Measurements from ENCODE around the gene TGIF2.
"Not testable (repeated sequence)": the region's sequence is repeated elsewhere in the genome, so short reads cannot be mapped to it uniquely, and the experiment has no call there.

Gene TGIF2

GRCh38 chr20:36620917-36621316 lies 47.5 kb downstream of the TGIF2 start:
- no peak for DNase-seq

DNA sequence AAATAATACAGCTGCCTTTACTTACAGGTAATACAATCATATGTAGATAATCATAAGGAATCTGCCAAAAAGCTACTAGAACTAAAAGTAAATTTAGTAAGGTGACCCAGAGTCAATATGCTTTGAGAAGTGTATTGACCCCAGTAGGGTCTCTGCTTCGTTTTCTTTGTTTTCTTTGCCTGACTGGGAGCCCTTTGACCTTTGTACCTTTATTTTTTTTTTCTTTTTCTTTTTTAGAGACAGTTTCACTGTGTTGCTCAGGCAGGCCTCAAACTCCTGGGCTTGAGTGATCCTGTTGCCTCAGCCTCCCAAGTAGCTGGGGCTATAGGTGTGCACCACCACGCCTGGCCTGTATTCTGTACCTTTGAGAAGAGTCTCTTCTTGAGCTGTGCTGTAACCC lies 50.0 kb downstream of the TGIF2 start:
- DNase-seq = no peak

DNA sequence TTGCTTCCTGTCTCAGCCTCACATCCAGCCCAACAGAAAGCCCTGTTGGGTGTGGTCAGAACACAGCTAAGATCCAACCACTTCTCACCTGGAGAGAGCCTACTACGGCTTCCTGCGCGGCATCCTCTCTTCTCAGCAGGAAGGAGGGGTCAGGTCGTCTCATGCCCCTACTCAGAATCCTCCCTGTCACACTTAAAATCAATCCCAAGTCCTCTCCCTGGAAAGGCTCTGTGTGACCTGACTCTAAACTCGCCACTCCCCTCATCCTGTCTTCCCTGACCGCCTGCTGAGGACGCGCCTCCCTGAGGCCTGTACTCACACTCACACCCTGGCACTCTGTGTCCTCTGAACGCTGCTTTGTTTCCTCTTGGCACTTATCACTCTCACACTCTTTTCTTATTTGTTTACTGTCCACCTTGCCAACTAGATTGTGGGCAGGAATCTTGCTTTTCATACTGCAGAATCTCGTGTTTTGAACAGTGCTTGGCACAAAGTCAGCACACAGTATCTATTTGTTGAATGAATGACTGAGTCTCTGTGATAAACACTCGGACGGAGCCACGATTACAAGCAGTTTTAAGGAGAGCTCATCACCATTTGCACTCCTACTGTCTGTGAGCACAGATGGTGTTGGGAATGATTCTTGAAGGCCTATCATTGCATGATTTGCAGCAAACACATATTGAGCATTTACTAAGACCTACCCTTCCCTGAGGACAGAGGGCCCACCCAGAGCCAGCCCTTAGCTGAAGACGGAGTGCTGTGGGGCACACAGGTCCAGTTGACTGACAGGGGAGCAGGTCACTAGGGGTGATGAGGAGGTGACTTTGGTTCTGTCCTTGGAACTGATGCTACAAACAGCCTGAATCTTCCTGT lies 50.9 kb downstream of the TGIF2 start:
- no peak for DNase-seq

- no peak for DNase-seq
These were observed 51.5 kb downstream of the TGIF2 start for GRCh38 chr20:36624944-36625324.

DNA sequence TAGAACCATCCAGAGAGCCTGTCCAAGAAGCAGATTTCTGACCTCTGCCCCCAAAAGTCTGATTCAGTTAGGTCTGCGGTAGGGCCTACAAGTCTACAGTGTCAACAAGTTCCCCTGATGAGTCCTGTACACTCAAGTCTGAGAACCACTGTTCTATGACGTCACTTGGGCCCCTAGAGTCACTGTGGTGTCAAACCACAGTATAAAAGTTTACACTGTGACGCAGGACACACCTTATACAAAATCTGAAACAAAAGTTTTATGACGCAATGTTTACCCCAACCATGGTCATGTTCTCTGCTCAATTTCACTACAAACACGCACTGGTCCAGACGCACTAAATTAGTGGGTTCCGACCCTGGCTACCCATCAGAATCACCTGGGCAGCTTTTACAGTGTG lies 54.7 kb downstream of the TGIF2 start:
- DNase-seq = no peak

- no peak for DNase-seq
These were observed 56.6 kb downstream of the TGIF2 start for GRCh38 chr20:36629719-36630681.

GRCh38 chr20:36631646-36632045 lies 58.2 kb downstream of the TGIF2 start:
- DNase-seq = no peak

GRCh38 chr20:36632147-36632486 lies 58.7 kb downstream of the TGIF2 start:
- no peak for DNase-seq

DNA sequence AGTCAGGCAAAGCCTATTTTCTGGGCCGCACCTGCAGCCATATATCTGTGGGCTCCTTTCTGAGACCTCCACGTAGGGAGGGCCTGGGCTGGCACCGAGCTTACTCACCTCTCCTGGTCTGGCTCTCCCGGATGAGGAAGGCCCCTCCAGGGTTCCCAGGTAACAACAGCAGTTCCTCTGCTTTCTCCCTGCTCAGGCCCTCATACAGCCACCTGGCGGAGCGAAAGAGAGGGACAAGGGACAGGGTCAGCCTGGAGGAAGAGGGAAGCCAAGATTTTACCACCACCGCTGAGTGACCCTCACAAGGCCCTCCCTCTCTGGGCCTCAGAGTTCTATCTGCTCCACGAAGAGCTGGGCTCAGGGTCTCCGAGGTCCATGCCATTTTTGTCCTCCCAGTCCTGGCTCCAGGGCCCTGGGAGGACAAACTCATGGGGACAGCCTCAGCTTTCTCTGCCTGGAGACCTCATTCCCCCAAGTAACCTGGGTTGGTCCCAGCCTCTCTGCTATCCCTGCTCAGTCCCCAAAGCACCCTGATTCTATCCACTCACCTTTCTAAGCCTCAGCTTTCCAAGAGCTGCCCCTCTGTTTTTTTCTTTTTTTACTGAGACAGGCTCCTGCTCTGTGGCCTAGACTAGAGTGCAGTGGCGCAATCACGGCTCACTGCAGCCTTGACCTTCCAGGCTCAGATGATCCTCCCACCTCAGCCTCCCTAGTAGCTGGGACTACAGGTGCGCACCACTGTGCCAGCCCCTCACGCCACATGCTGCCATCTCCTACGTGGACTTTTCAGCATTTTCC lies 59.3 kb downstream of the TGIF2 start:
- no peak for DNase-seq

DNA sequence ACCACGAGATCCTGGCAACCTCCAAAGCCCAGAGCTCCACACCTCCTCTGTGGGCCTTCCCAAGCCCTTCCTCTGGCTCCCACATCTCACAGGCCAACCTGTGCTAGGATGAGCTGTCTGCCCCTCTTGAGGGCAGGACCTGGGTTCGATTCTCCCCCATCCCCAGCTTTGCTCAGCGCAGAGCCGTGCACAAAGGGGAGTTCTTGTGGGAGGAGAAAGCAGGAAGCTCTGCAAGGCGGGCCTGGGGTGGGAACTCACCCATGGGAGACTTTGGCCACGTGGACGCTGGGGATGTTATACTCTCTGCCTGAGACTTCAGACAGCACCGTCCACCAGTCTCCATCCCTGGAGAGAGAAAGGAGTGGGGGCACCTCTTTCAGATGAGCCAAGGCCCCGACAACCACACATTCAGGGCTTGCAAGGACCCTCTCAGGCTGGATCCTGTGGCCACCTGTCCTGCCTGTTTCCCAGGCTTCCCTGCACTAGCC lies 59.9 kb downstream of the TGIF2 start:
- no peak for DNase-seq

GRCh38 chr20:36634342-36634741 lies 60.9 kb downstream of the TGIF2 start:
- no peak for DNase-seq

DNA sequence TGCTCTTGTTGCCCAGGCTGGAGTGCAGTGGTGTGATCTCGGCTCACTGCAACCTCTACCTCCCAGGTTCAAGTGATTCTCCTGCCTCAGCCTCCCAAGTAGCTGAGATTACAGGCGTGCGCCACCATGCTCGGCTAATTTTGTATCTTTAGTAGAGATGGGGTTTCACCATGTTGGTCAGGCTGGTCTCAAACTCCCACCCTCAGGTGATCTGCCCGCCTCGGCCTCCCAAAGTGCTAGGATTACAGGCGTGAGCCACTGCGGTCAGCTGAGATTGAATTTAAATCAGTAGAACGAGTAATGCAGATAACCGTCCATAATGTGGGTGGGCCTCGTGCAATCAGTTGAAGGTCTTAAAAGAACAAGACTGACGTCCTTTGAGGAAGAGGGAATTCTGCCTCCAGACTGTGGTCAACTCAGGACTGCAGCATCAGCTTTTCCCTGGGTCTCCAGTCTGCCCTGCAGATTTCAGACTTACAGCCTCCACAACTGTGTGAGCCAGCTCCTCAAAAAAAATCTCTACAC lies 65.5 kb downstream of the TGIF2 start:
- not testable (repeated sequence) for DNase-seq

DNA sequence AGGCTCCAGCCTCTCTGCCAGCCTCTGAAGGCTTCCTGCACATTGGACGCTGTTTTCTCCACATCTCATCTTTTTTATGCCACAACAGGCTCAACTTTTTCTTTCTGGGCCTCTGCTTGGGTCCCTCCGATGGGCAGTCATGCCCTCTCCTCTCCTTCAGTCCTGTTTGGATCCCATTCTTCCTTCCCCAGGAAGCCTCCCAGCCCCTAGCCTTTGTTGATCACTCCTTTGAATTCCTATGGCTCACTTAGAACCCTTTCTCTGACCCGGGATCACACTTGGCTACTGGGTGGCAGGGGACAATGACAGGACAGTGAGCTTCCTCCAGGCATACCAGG lies 68.1 kb downstream of the TGIF2 start:
- no peak for DNase-seq

DNA sequence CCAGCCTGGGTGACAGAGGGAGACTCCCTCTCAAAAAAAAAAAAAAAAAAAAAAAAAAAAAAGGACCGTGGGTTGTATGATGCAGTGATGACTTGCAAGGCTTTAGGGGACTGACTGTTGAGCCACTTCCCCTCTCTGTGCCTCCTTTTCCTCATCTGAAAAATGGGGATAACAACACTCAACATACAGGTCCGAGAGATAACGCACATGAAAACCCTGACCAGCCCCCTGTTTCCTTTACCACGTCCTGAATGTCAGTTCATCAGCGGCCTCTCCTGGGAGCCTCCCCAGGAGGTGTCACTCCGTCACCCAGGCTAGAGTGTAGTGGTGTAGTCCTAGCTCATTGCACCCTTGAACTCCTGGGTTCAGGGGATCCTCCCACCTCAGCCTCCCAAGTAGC lies 68.7 kb downstream of the TGIF2 start:
- no peak for DNase-seq
